Astrocyte of the spinal cord (primary cell): ENCODE data around the gene TLL2.

ENCODE experiments used
- DNase-seq: peaks from one replicate; pipeline ENCODE4 v3.0.0; 2011; ENCODE audit warnings: low read depth, low spot score
- H3K4me3 ChIP-seq: 2 replicates; pipeline ENCODE4 v1.5.1; 2011; ENCODE audit warnings: low read depth, mild to moderate bottlenecking, low read length, moderate library complexity
- CTCF ChIP-seq: IDR thresholded peaks from 2 replicates; pipeline ENCODE4 v1.5.1; 2012; ENCODE audit warnings: low read depth, mild to moderate bottlenecking, low read length, inconsistent platforms
- in situ Hi-C: cut with HindIII; loops from 2 replicates; pipeline ENCODE4 v1.10.0; 2017; ENCODE audit warnings: low sequenced_read_pairs

The TLL2 gene

GRCh38 chr10:96327462-96327861, 186.3 kb downstream of the TLL2 start:
- no peak for TF ChIP-seq CTCF
- H3K4me3 ChIP-seq: no peak overlapping the region
- no peak for DNase-seq
- in situ Hi-C loops: no loop called here

- no peak overlapping the region for H3K4me3 ChIP-seq
- TF ChIP-seq CTCF: no peak
- in situ Hi-C loops: no loop called here
- DNase-seq: no peak
Observed at GRCh38 chr10:96325719-96326373, 187.9 kb downstream of the TLL2 start.

GRCh38 chr10:96324447-96324846, 189.3 kb downstream of the TLL2 start:
- no peak for TF ChIP-seq CTCF
- H3K4me3 ChIP-seq: no peak overlapping the region
- no peak for DNase-seq
- in situ Hi-C loops: no loop called here

GRCh38 chr10:96322275-96322674, 191.5 kb downstream of the TLL2 start:
- TF ChIP-seq CTCF: no peak
- in situ Hi-C loops: no loop called here
- no peak overlapping the region for H3K4me3 ChIP-seq
- no peak for DNase-seq

- DNase-seq: no peak
- H3K4me3 ChIP-seq: no peak overlapping the region
- no peak for TF ChIP-seq CTCF
- in situ Hi-C loops: no loop called here
Observed at GRCh38 chr10:96321822-96322221, 191.9 kb downstream of the TLL2 start.

GRCh38 chr10:96319754-96320474, 193.8 kb downstream of the TLL2 start:
- no peak for TF ChIP-seq CTCF
- no peak overlapping the region for H3K4me3 ChIP-seq
- in situ Hi-C loops: no loop called here
- no peak for DNase-seq
